ENCODE data around the gene KLC3.
"Not testable (repeated sequence)": the region's sequence is repeated elsewhere in the genome, so short reads cannot be mapped to it uniquely, and the experiment has no call there.

Gene KLC3

DNA sequence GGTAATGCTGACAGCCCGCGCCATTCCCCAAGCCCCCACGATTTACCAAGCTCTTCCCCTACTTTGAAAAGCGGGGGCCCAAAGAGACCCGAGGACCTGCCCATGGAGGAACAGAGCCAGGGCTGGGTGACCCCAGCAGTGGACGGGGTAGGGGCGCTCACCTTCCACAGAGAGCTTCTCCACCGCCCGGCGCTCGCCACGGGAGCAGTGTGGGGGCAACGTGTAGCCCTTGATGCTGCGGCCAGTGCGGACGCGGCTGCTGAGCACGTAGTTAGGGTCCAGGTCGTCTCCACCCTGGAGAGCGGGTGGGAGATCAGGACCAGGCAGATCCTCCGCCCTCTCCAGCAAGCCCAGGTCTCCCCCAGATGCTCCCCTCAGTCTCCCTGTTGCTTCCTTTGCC, 25.2 kb upstream of the KLC3 start:
- DNase-seq (ENCODE audit: low spot score), result no peak

DNA sequence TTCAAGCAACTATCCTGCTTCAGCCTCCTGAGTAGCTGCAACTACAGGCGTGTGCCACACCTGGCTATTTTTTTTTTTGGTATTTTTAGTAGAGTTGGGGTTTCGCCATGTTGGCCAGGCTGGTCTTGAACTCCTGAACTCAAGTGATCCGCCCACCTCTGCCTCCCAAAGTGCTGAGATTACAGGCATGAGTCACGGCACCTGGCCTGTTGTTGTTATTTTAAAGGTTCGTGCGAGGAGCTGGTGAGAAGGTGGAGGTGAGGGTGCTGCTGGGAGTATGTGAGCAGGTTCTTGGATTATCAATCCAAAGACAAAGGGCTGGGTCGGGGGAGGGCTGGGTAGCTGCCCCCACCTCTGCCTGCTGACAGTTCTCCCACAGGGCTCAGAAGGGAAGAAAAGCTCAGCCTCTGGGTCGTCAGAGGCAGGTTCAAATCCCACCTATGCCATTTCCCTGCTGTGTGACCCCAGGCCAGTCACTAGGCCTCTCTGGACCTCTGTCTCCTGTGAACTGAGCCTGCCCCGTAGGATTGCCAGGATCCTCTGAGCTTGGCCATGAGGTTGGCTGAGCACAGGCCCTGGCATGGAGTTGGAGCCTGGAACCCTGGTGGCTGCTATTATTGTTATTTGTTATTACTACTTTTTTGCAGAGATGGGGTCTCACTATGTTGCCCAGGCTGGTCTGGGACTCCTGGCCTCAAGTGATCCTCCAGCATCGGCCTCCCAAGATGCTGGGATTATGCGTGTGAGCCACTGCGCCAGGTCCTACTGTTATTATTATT, 19.4 kb upstream of the KLC3 start:
- DNase-seq (ENCODE audit: low spot score), result no peak

DNA sequence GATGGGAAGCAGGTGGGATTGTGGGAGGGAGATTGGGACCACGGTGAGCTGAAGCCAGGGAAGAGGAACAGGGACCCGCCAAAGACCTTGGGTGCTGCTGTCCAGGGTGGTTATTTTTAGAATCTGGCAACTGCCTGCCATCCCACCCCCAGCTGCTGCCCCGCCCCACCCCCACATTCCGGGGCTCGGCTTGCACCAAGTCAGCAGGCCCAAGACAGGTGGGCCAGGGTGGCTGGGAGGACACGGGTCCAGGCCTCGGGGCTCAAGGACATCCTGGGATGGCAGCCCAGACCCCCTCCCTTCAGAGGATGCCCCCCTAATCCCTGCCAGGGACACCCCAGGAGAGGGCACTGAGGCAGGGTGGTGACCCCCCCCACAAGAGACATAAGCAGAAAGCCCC, 18.7 kb upstream of the KLC3 start:
- no peak for DNase-seq (ENCODE audit: low spot score)

DNA sequence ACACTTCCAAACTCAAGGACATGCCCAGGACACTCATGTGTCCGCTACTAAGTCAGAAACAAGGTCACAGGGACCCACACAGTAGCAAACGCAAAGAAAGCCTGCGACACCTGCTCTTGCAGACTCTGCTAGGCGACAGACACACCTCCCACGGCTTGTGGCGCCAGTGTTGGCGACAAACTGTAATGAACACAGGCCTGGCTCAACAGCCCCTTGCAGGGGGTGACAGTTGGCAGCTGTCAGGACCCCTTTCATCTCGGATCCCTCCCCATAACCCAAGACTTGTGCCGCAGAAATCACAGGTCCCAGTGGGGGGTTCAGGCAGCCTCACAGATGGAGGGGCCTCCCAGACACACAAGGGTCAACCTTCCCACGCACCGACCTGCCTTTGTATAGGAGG, 18.2 kb upstream of the KLC3 start:
- DNase-seq (ENCODE audit: low spot score), result no peak

DNA sequence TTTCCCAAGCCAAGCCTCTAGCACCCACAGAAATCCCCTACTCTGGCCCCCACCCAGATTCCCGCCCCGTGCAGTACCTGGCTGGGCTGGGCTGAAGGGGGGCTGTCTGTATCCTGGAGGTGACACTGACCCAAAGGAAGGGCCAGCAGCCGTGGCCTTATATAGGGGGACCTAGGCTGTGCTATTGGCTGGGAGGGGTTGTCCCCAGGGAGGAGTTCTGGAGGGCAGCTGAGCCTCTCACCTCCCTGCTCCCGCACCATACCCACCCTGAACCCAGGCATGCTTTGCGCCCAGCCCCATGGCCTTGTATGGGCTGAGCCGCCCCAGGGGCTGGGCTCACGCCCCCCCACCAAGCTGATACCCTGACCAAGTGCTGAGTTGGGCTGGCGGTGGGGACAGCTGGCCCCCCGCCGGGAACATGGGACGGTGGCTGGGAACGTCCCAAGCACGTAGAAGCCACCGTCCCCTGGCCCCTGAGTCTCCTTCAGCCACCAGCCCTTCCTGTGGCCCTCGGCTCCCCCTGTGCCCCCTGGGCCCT, 17.7 kb upstream of the KLC3 start, which contains the start of gene CKM:
Gene CKM, minus strand, starts transcription at position 132 of the 538 bp plus-strand sequence. CDS start 3,162 bp downstream, outside the sequence.
- no peak for DNase-seq (ENCODE audit: low spot score)

DNA sequence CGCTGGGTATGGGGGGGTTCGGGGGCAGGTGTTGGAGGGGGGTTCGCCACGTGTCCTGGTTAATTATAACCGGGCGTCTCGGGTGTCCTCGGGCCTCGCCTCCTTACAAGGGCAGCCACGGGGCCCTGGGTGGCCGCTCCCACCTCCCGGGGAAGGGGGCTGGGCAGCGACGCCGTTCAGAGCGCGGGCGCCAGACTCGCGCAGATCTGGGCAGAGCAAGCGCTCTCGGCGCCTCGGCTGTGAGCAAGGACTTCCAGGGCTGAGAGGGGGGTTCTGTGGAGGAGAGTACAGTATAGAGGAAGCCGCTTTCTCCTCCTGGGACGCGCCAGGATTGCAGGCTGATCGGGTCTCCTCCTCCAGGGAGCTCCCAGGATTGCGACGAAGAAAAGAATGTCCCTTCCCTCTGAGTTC, 16.9 kb upstream of the KLC3 start:
- DNase-seq (ENCODE audit: low spot score), result no peak

DNA sequence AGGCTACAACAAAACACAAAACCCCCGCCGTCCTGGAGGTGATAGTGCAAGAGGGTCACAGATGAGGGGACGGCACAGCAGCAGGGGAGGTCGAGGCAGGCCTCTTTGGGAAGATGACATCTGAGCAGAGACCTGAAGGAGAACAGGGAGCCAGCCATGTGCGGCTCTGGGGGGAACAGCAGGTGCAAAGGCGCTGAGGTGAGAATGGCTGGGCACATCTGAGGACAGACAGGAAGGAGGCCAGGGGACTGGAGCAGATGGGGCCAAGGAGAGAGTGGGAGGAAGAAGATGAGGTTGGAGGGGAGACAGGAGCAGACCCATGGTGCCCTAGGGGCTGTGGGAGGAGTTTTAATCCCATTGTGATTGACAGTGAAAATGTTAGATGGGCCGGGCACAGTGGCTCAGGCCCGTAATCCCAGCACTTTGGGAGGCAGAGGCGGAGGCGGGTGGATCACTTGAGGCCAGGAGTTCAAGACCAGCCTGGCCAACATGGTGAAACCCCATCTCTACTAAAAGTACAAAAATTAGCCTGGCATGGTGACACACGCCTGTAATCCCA, 16.1 kb upstream of the KLC3 start:
- DNase-seq (ENCODE audit: low spot score), result no peak

DNA sequence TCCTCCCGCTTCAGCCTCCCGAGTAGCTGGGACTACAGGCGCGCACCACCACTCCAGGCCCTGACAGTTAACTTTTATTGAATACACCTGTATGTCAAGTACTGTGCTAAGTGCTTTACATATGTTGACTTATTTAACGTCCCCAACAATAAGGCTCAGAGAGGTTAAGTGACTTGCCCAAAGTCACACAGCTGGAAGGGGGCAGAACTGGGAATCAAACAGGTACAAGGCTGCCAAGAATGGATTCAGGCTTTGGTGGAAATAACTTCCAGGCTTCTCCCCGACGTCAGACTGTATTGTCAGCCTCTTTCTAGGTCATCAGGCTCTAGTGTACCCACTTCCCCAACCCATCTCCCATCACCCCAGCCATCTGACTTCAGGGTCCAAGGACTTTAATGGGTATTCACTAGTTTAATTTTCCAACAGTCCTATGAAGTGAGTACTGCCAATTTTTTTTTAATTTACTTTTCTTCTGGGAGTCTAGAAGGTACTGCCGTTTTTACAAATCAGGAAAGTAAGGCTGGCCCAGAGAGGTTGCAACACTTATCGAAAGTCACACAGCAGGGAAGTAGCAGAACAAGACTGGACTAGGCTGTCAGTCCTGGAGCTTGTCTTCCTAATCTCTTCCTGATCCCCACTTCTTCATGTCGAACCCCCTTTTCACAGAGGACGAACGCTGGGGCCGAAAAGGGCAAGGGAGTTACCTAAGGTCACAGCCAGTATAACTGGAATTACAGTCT, 13.0 kb upstream of the KLC3 start:
- no peak for DNase-seq (ENCODE audit: low spot score)

DNA sequence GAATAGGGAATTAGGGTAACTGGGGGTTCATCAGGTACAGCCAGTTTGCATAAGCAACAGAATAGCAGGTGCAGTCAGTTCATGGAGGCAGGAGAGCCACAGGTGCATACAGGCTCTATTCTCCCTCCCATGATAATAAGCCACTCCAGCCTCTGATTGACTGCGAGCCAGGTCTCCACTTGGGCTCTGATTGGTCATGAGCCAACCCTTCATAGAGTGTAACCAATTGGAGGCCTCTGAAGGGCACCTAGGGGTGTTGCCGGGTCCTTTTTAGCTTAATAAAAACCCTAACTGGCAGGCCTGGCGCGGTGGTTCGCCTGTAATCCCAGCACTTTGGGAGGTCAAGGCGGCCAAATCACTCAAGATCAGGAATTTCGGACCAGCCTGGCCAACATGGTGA, 9.1 kb upstream of the KLC3 start:
- peak; percentile 42 for DNase-seq (ENCODE audit: low spot score)

DNA sequence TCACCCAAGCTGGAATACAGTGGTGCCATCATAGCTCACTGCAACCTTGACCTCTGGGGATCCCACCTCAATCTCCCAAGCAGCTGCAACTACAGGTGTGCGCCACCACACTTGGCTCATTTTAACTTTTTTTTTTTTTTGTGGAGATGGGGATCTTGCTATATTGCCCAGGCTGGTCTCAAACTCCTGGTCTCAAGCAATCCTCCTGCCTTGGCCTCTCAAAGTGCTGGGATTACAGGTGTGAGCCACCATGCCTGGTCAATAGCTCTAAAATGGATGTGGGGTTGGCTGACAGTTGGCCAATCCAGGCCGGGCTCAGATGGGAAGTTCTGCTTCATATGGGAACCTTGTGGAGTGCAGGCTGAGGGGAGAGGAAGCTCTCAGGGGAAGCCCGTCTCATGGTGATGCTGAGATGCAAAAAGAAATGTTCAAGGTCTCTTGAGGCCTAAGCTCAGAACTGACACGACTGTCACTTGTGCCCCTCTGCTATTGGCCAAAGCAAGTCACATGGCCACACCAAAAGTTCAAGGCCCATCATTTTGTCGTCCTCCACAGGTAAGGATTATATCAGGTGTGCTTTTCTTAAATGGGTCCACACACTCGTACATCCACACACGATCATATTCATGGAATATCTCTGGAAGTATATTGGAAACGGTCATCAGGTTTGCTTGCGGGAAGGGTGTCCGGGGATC, 6.8 kb upstream of the KLC3 start:
- no peak for DNase-seq (ENCODE audit: low spot score)

DNA sequence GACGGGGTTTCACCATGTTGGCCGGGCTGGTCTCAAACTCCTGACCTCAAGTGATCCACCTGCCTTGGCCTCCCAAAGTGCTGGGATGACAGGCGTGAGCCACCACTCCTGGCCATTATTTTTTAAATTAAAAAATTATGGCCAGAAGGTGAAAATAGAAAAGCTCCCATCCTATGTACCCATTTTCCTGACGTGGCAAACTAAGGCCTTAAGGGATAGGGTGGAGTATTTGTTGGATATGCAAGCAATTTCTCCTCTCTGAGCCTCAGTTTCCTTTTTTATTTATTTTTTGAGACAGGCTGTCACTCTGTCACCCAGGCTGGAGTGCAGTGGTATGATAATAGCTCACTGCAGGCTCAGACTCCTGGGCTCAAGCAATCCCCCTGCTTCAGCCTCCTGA, 5.7 kb upstream of the KLC3 start:
- DNase-seq (ENCODE audit: low spot score), result not testable (repeated sequence)

DNA sequence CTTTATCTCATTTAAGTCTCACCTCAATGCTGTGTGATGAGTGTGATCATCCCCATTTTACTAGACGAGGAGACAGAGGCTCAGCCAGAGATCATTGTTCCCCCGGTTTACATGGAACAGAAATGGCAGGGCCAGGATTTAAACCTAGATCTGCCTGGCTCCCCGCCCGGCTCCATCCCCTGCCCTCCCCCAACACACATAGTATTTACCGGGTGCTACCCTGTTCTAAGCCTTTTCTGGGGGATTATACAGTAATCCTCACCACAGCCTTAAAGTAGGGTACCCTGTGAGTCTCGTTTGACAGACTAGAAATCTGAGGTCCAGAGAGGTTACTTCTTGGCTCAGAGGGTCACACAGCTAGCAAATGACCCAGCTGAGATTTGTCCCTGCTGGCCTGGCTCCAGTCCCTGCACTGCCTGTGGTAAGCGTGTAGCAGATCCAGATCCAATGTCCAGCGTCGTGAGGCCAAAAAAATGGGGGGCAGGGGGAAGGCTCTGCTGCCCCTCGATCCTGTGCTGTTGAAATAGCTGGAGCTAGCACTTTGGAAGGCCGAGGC, 3.8 kb upstream of the KLC3 start:
- DNase-seq (ENCODE audit: low spot score), result no peak

DNA sequence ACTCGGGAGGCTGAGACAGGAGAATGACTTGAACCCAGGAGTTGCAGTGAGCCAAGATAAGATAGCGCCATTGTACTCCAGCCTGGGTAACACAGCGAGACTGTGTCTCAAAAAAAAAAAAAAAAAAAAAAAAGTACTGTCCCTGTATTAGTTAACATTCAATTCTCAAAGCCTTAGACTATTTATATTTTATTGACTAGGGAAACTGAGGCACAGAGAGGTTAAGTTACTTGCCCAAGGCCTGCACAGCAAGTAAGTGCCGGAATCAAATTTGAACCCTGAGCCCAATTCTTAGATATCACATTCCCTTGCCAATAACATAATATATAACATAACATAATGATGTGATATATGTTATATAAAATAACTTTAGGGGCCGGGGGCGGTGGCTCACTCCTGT, 921 bp upstream of the KLC3 start:
- DNase-seq (ENCODE audit: low spot score), result no peak

DNA sequence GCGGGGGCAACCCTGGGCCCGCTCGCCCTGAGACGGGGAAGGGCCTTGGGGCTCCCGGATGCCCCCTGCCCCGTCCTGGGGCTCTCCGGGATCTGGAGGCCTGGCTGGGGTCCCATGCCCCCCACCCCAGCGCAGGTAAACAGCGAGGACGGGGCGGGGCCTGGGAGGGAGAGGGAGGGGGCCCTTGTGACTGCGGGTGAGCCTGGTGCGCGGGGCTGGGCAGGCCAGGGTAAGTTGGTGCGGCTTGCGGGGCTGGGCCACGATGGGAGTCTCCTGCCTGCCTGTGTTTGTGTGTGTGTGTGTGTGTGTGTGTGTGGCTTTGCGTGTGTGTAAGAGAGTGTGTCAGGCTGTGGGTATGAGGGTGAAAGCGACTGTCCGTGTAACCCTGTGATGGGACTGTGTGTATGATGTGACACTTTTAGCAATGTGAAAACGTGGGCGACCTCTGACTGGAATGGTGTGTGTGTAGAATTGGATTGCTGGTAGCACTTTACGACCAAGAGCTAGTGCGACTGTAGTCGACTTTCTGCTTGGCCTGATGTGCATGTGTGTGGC, 426 bp downstream of the KLC3 start:
- DNase-seq (ENCODE audit: low spot score), result no peak

DNA sequence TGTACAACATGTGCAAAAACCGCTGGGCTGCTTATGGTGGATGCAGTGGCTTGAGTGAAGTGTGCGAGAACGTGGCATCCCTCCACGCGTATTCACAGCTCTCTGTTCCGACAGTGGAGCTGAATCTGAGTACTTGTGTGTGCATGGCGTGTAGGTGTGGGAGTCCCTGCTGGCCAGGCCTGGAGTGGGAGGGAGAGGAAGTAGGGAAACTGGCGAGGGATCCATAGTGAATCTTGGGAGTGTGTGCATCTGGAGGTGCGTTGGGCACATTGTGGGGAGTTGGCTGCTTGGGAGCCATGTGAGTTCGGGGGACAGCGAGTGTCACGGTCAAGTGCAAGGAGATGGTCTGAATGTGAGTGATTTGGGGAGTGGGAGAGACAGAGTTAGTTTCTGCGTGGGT, 2.4 kb downstream of the KLC3 start:
- no peak for DNase-seq (ENCODE audit: low spot score)

DNA sequence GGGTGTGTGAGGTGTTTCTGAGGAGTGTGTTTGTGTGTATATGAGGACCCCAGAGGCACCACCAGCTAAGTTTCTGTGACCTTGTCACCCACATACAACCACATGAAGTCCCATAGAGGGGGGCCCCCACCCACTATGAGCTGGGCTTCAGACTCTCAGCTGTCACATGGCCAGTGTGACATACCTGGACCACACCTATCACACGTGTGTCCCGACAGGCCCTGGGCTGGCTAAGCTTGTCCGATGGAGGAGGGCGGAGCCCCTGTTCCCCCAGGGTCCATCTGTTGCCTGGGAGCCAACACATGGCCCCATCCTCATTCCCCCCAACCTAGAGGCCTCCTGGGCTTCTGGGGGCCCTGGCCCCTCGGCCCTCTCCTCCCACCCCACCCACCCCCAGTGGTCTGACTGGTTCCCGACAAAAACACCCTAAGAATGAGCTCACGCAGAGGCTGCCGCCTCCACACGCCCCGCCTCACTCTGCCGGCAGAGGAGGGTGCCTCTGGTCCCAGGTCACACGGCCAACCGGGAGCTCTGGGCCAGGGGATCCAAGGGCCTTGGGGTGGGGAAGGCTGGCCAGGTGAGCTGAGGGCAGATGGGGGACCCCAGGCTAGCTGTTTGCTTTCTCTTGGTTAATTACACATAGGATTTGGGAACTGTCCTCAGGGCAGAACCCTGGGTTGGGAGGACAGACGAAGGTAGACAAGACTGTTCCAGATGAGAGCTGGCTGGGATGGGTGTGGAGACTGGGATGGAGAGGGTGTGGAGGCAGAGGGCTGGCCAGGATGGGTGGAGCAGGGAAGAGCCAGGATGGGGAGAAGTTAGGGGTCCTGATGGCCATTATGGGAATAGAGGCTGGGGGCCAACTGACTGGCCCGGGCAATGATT, 4.3 kb downstream of the KLC3 start:
- DNase-seq (ENCODE audit: low spot score), result no peak

DNA sequence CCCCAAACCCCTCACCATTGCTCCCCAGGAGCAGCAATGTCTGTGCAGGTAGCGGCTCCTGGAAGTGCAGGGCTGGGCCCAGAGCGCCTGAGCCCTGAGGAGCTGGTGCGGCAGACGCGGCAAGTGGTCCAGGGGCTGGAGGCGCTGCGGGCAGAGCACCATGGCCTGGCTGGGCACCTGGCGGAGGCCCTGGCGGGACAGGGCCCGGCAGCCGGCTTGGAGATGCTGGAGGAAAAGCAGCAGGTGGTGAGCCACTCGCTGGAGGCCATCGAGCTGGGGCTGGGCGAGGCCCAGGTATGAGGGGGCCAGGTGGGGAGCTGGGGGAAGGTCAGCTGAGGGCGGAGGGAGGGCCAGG, 4.9 kb downstream of the KLC3 start:
- DNase-seq (ENCODE audit: low spot score), result no peak

DNA sequence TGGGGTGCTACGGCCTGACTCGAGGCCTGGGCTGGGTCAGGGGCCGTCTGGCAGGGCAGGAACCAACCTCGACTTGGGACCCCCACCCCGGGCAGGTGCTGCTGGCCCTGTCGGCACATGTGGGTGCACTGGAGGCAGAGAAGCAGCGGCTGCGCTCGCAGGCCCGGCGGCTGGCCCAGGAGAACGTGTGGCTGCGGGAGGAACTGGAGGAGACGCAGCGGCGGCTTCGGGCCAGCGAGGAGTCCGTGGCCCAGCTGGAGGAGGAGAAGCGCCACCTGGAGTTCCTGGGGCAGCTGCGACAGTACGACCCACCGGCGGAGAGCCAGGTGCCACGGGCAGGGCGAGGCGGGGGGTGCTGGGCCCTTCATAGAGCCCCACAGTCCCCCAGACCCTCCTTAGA, 5.9 kb downstream of the KLC3 start:
- no peak for DNase-seq (ENCODE audit: low spot score)

DNA sequence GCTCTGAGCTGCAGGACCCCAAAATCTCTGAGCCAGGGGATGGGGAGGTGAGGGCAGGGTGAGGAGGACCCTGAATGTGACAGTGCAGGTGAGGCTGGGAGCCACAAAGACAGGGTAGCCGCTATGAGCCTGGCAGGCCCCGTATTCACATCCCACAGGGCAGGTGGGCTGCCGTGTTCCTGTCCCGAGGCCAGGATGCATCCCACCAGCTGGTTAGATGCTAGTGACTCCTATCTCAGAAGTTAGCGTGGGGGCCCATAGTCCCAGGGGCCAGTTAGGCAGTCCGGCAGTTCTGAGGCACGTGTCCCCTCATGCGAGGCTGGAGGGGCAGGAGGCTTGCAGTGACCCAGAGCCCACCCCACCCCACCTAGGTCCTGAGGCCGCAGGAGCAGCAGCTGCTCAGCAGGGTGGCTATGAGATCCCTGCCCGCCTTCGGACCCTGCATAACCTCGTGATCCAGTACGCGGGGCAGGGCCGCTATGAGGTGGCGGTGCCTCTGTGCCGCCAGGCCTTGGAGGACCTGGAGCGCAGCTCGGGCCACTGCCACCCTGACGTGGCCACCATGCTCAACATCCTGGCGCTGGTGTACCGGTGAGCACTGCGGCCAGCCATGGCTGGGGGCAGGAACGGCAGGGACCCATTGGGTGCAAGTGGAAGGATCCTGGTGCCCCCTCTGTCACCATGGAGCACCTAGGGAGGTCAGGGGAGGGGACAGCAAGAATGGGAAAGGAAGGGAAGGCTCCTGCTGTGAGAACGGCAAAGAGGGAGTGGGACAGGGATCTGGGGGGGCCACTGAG, 7.2 kb downstream of the KLC3 start:
- DNase-seq (ENCODE audit: low spot score), result no peak

Data from SK-N-DZ (cell line).